H9 (cell line): ENCODE results near the gene ANKRD29. TPM values are rescaled to one million over a fixed set of nuclear protein-coding genes. Genes with fewer than 3 reads are reported as not detected.

ENCODE experiments used
- DNase-seq: peaks from one replicate; pipeline ENCODE4 v3.0.0-alpha.2; 2017
- H2AFZ ChIP-seq: one replicate; pipeline ENCODE4 v1.6.1; 2013; ENCODE audit warnings: mild to moderate bottlenecking, low read length, control low read depth, moderate library complexity
- H2AK5ac ChIP-seq: 2 replicates; pipeline ENCODE4 v1.6.1; 2013; ENCODE audit warnings: low read length, control low read depth, mixed read lengths; ENCODE audit not compliant: insufficient read length
- H2BK120ac ChIP-seq: one replicate; pipeline ENCODE4 v1.6.1; 2013; ENCODE audit warnings: low read depth, mild to moderate bottlenecking, low read length, control low read depth, inconsistent platforms; ENCODE audit not compliant: poor library complexity, severe bottlenecking
- H2BK12ac ChIP-seq: 2 replicates; pipeline ENCODE4 v1.6.1; 2013; ENCODE audit warnings: low read length, control low read depth, mixed read lengths, low read depth; ENCODE audit not compliant: insufficient read length
- H2BK15ac ChIP-seq: 2 replicates; pipeline ENCODE4 v1.6.1; 2013; ENCODE audit warnings: low read depth, low read length, control low read depth
- H2BK20ac ChIP-seq: one replicate; pipeline ENCODE4 v1.6.1; 2013; ENCODE audit warnings: low read depth, mild to moderate bottlenecking, low read length, control low read depth, inconsistent platforms; ENCODE audit not compliant: poor library complexity, severe bottlenecking
- H2BK5ac ChIP-seq: 2 replicates; pipeline ENCODE4 v1.6.1; 2013; ENCODE audit warnings: low read length, control low read depth, mixed read lengths; ENCODE audit not compliant: insufficient read length
- H3K14ac ChIP-seq: 2 replicates; pipeline ENCODE4 v1.6.1; 2013; ENCODE audit warnings: low read length, control low read depth; ENCODE audit not compliant: insufficient read depth
- H3K18ac ChIP-seq: 2 replicates; pipeline ENCODE4 v1.6.1; 2013; ENCODE audit warnings: low read depth, mild to moderate bottlenecking, mixed read lengths, low read length, control low read depth; ENCODE audit not compliant: insufficient read length
- H3K23ac ChIP-seq: 2 replicates; pipeline ENCODE4 v1.6.1; 2013; ENCODE audit warnings: low read length, control low read depth, mixed read lengths, low read depth; ENCODE audit not compliant: insufficient read length
- H3K23me2 ChIP-seq: 2 replicates; pipeline ENCODE4 v1.6.1; 2013; ENCODE audit warnings: low read depth, mild to moderate bottlenecking, mixed read lengths, low read length, control low read depth; ENCODE audit not compliant: insufficient read length, poor library complexity, severe bottlenecking
- H3K27ac ChIP-seq: 2 replicates; pipeline ENCODE4 v1.5.1; 2013; ENCODE audit warnings: low read length, control low read depth, mixed read lengths, low read depth; ENCODE audit not compliant: insufficient read length
- H3K27me3 ChIP-seq: 2 replicates; pipeline ENCODE4 v1.6.1; 2013; ENCODE audit warnings: low read length, control low read depth, inconsistent platforms; ENCODE audit not compliant: insufficient read depth
- H3K4ac ChIP-seq: 2 replicates; pipeline ENCODE4 v1.6.1; 2013; ENCODE audit warnings: low read depth, mild to moderate bottlenecking, control low read depth, inconsistent platforms, low read length, moderate library complexity
- H3K4me1 ChIP-seq: 2 replicates; pipeline ENCODE4 v1.6.1; 2013; ENCODE audit warnings: low read length, control low read depth, inconsistent platforms; ENCODE audit not compliant: insufficient read depth
- H3K4me2 ChIP-seq: 2 replicates; pipeline ENCODE4 v1.6.1; 2013; ENCODE audit warnings: low read length, control low read depth, mixed read lengths; ENCODE audit not compliant: insufficient read length, insufficient read depth
- H3K56ac ChIP-seq: 2 replicates; pipeline ENCODE4 v1.6.1; 2013; ENCODE audit warnings: low read depth, mild to moderate bottlenecking, mixed read lengths, low read length, control low read depth; ENCODE audit not compliant: insufficient read length
- H3K79me1 ChIP-seq: 2 replicates; pipeline ENCODE4 v1.6.1; 2013; ENCODE audit warnings: low read depth, mild to moderate bottlenecking, moderate library complexity, low read length, control low read depth, inconsistent platforms; ENCODE audit not compliant: insufficient read depth, poor library complexity, severe bottlenecking
- H3K79me2 ChIP-seq: 2 replicates; pipeline ENCODE4 v1.6.1; 2013; ENCODE audit warnings: low read length, control low read depth, inconsistent platforms; ENCODE audit not compliant: insufficient read depth
- H3K9ac ChIP-seq: 2 replicates; pipeline ENCODE4 v1.6.1; 2013; ENCODE audit warnings: low read length, control low read depth, mixed read lengths; ENCODE audit not compliant: insufficient read length; ENCODE audit errors: extremely low read depth
- H3K9me3 ChIP-seq: one replicate; pipeline ENCODE4 v1.6.1; 2013; ENCODE audit warnings: low read depth, low read length, inconsistent platforms; ENCODE audit not compliant: control insufficient read depth
- H3T11ph ChIP-seq: one replicate; pipeline ENCODE4 v1.6.1; 2013; ENCODE audit warnings: mild to moderate bottlenecking, low read length, control low read depth, inconsistent platforms
- H4K20me1 ChIP-seq: one replicate; pipeline ENCODE4 v1.6.1; 2013; ENCODE audit not compliant: control insufficient read depth, insufficient read length, insufficient read depth
- H4K5ac ChIP-seq: 2 replicates; pipeline ENCODE4 v1.6.1; 2013; ENCODE audit warnings: low read depth, mild to moderate bottlenecking, mixed read lengths, low read length, control low read depth; ENCODE audit not compliant: insufficient read length
- H4K8ac ChIP-seq: replicated peaks from 2 replicates; pipeline ENCODE4 v1.6.1; 2013; ENCODE audit warnings: low read length, control low read depth, mixed read lengths, low read depth; ENCODE audit not compliant: insufficient read length
- H4K91ac ChIP-seq: 2 replicates; pipeline ENCODE4 v1.6.1; 2013; ENCODE audit warnings: low read depth, mild to moderate bottlenecking, moderate library complexity, mixed read lengths, low read length, control low read depth; ENCODE audit not compliant: insufficient read length
- H3K27ac Mint-ChIP-seq, 3 experiments: 2 replicates in 2 of 3; 3 replicates in 1 of 3; pipeline ENCODE4 v1.8.0; 2020 to 2021; ENCODE audit warnings: mixed read lengths in 3 of 3, mild to moderate bottlenecking in 1 of 3, moderate library complexity in 1 of 3
- H3K27me3 Mint-ChIP-seq: 2 replicates; pipeline ENCODE4 v1.8.0; 2021; ENCODE audit warnings: low read depth, mild to moderate bottlenecking, moderate library complexity, mixed read lengths
- H3K36me3 Mint-ChIP-seq, 3 experiments: 2 replicates in 2 of 3; 3 replicates in 1 of 3; pipeline ENCODE4 v1.8.0; 2020 to 2021; ENCODE audit warnings: low read depth in 3 of 3, mixed read lengths in 3 of 3; ENCODE audit not compliant: insufficient read depth in 1 of 3
- H3K4me1 Mint-ChIP-seq, 2 experiments: 2 replicates each; pipeline ENCODE4 v1.8.0; 2020; ENCODE audit warnings: mixed read lengths in 2 of 2
- H3K4me3 Mint-ChIP-seq, 2 experiments: 2 replicates in 1 of 2; 3 replicates in 1 of 2; pipeline ENCODE4 v1.8.0; 2020 to 2021; ENCODE audit warnings: mild to moderate bottlenecking in 2 of 2, mixed read lengths in 2 of 2, moderate library complexity in 1 of 2
- H3K9me3 Mint-ChIP-seq, 2 experiments: 2 replicates in 1 of 2; 3 replicates in 1 of 2; pipeline ENCODE4 v1.8.0; 2020; ENCODE audit warnings: mild to moderate bottlenecking in 2 of 2, mixed read lengths in 2 of 2, moderate library complexity in 1 of 2
- CTCF ChIP-seq: fragments of 200-600 bp; sonication (generic); conservative IDR thresholded peaks from 3 replicates; pipeline ENCODE4 v1.8.0; 2021; ENCODE audit warnings: antibody characterized with exemption, mild to moderate bottlenecking
- WGBS: extraction: QIAGEN DNeasy Blood & Tissue Kit; methylation state at CpG from one replicate; pipeline ENCODE4 v1.1.7; 2013; ENCODE audit warnings: missing lambda C conversion rate, low lambda C conversion rate, mixed read lengths; ENCODE audit not compliant: insufficient read length; ENCODE audit errors: extremely low coverage; 5-methylcytosine and 5-hydroxymethylcytosine counted together
- total RNA-seq: library from RNA; stranded (reverse); gene quantifications from 2 replicates; pipeline ENCODE4 v1.2.1, GENCODE V29; 2021

ANKRD29 gene
- total RNA-seq, 1 experiment from 2014 or later, result 2.1 TPM

GRCh38 chr18:23683671-23684070 lies 21.0 kb upstream of the ANKRD29 start:
- H3K4me1 ChIP-seq, result no peaks in the 10 kb centered on the region
- H3K23ac ChIP-seq, result no peak overlapping the region
- no peak overlapping the region for H2BK5ac ChIP-seq
- H2BK15ac ChIP-seq, result no peak overlapping the region
- H4K91ac ChIP-seq, result no peak overlapping the region
- H3K79me1 ChIP-seq, result no peaks in the 10 kb centered on the region
- no peak overlapping the region for H2AK5ac ChIP-seq
- no peaks in the 10 kb centered on the region for H3K9me3 ChIP-seq
- H3K23me2 ChIP-seq, result no peaks in the 10 kb centered on the region
- no peak overlapping the region for H3K14ac ChIP-seq
- H3K9ac ChIP-seq, result no peak overlapping the region
- no peaks in the 10 kb centered on the region for H3K9me3 Mint-ChIP-seq
- H3K56ac ChIP-seq, result no peak overlapping the region
- WGBS, result no CpG with 5 or more reads among the region's 3 CpGs
- H3K79me2 ChIP-seq, result no peaks in the 10 kb centered on the region
- H3K18ac ChIP-seq, result no peak overlapping the region
- H3K4ac ChIP-seq, result no peak overlapping the region
- no peak overlapping the region for H2BK20ac ChIP-seq
- no peak overlapping the region for H3K4me2 ChIP-seq
- H4K5ac ChIP-seq, result no peak overlapping the region
- DNase-seq, result no peak
- H3K27ac ChIP-seq, result no peak overlapping the region
- H2BK120ac ChIP-seq, result no peak overlapping the region
- H4K8ac ChIP-seq, result no peak overlapping the region
- no peak overlapping the region for H2BK12ac ChIP-seq
- no peak overlapping the region for H3K27ac Mint-ChIP-seq
- H3K36me3 Mint-ChIP-seq, result no peaks in the 10 kb centered on the region
- H3K4me1 Mint-ChIP-seq, result peaks cover 1 to 4% of the 10 kb centered on the region in 2 experiments
- H3K27me3 ChIP-seq, result peaks cover under 1% of the 10 kb centered on the region; the same call in 1 of the 2 replicates
- H3K27me3 Mint-ChIP-seq, result peaks cover 50% of the 10 kb centered on the region
- H2AFZ ChIP-seq, result no peak overlapping the region
- TF ChIP-seq CTCF, result no peak
- H3T11ph ChIP-seq, result no peak overlapping the region
- no peaks in the 10 kb centered on the region for H4K20me1 ChIP-seq
- H3K4me3 Mint-ChIP-seq, result no peak overlapping the region
